Body of pancreas (tissue), 4 donors: ENCODE results near the gene DLG2.

ENCODE experiments used
- POLR2A ChIP-seq, 3 donors: fragments of 450-650 bp; IDR thresholded peaks; one replicate each; pipeline ENCODE4 v1.6.1; 2016; ENCODE audit warnings: antibody characterized with exemption in 3 of 3, mild to moderate bottlenecking in 2 of 3
- TF ChIP-seq, protein P1 (sequence below), 7 experiments: fragments of 450-650 bp in 4 of 7; fragments of 200-600 bp in 3 of 7; sonication (generic) in 3 of 7; IDR thresholded peaks; one replicate each; pipeline ENCODE4 v1.5.1; 2016 to 2019; ENCODE audit warnings: antibody characterized with exemption in 7 of 7

DNA sequence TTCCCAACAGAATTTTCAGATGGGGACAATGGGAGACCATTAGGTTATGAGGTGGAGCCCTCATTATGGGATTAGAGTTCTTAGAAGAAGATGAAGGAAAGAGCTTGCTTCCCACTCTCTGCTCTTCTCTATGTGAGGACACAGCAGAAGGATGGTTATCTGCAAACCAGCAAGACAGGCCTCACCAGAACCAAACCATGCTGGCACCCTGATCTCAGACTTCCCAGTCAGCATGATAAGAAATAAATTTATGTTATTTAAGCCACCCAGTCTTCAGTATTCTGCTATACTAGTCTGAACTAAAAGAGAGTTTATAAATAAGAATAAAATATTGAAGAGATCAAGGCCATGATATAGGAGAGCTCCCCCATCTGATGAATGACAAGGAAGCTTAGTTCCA lies 1394.6 kb downstream of the DLG2 start:
- TF ChIP-seq, protein P1, sequence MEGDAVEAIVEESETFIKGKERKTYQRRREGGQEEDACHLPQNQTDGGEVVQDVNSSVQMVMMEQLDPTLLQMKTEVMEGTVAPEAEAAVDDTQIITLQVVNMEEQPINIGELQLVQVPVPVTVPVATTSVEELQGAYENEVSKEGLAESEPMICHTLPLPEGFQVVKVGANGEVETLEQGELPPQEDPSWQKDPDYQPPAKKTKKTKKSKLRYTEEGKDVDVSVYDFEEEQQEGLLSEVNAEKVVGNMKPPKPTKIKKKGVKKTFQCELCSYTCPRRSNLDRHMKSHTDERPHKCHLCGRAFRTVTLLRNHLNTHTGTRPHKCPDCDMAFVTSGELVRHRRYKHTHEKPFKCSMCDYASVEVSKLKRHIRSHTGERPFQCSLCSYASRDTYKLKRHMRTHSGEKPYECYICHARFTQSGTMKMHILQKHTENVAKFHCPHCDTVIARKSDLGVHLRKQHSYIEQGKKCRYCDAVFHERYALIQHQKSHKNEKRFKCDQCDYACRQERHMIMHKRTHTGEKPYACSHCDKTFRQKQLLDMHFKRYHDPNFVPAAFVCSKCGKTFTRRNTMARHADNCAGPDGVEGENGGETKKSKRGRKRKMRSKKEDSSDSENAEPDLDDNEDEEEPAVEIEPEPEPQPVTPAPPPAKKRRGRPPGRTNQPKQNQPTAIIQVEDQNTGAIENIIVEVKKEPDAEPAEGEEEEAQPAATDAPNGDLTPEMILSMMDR (IDR thresholded peaks at IDR 0.05) = no peak
- TF ChIP-seq POLR2A (IDR thresholded peaks at IDR 0.05) = no peak
